T1000 (cell line): ENCODE data around the gene KCTD21.
"Not testable (repeated sequence)": the region's sequence is repeated elsewhere in the genome, so short reads cannot be mapped to it uniquely, and the experiment has no call there.

Source experiments
- DNase-seq: peaks from one replicate; lab custom pipeline; 2025; ENCODE audit warnings: mixed read lengths; lab: John Stamatoyannopoulos, UW

KCTD21 gene, protein sequence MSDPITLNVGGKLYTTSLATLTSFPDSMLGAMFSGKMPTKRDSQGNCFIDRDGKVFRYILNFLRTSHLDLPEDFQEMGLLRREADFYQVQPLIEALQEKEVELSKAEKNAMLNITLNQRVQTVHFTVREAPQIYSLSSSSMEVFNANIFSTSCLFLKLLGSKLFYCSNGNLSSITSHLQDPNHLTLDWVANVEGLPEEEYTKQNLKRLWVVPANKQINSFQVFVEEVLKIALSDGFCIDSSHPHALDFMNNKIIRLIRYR

DNA sequence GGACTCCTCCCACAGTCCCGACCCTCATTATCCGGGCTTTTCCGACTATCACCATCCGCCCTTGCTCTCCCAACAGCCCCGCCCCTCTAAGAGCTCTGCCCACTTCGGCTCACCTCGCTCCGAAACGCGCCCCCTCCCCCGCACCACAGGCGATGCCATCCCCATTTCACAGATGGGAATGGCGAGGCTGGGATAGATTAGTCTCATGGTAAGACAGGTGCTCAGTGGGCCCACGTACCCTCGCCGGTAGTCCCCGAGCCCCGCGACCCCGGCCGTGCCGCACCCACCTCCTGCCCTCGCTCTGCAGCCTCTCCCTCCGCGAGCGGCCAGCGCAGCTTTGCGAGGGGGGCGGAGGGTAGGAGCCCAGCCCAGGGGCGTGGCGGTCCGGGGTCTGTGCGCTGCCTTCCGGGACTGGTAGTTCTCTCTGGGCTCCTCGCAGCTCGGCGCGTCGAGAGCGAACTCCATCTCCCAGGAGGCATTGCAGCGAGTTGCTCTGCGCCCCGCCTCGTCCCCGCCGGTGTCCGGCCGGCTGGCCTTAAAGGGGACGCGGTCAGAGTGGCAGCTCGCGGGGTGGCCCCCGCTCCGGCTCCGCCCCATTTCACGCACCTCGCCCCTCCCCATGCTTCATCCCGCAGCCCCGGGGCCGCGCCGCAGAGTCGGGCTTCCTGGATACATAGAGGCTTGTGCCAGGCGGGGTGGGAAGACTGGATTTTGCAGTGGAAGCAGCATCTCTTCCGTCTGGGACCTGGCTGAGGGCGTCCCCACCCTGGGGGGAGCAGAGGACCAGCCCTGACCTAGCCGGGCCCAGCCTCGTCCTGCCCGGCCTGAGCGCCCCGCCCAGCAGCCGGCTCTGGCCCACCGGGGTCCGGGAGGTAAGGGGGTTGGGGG is at the start of gene KCTD21, which contains the start of gene USP35:
Gene KCTD21, minus strand, starts transcription at position 341 of the 888 bp plus-strand sequence. CDS start 14,072 bp downstream, outside the sequence.
Gene USP35, plus strand, starts transcription at position 634 of the 888 bp plus-strand sequence. CDS start 7,327 bp downstream, outside the sequence.
- DNase-seq: peak; percentile 88

DNA sequence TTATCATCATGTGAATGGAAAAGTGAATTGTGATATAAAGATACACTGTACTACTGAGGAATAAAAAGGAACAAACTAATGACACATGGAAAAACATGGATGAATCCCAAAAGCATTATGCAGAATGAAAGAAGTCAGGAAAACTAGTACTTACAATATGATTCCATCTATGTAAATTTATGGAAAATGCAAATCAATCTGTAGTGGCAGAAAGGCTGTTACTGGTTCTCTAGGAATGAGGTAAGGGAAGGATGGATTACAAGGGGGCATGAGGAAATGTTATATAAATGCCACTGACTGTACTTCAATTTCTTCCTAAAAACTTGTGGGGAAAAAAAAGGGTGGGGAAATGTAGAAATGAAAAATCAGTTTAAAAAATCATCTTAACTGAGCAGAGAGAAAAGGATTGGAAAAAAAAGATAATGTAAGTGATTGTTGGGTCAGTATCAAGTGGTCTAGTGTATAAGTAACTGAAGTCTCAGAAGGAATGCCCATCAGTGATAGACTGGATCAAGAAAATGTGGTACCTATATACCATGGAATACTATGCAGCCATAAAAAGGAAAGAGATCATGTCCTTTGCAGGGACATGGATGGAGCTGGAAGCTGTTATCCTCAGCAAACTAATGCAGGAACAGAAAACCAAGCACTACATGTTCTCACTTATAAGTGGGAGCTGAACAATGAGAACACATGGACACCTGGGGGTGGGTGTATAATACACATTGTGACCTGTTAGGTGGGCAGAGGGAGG is 49.0 kb upstream of the KCTD21 start:
- no peak for DNase-seq

DNA sequence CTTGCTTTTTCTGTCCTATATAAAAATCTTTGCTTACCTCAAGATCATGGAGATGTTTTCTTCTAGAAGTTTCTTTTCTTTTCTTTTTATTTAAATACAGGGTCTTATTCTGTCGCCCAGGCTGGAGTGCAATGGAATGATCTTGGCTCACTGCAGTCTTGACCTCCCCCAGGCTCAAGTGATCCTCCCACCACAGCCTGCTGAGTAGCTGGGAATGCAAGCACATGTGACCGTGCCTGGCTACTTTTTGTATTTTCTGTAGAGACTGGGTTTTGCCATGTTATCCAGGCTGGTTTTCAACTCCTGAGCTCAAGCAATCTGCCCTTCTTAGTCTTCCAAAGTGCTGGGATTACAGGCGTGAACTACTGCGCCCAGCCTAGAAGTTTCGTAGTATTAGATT is 45.6 kb upstream of the KCTD21 start:
- DNase-seq: no peak

DNA sequence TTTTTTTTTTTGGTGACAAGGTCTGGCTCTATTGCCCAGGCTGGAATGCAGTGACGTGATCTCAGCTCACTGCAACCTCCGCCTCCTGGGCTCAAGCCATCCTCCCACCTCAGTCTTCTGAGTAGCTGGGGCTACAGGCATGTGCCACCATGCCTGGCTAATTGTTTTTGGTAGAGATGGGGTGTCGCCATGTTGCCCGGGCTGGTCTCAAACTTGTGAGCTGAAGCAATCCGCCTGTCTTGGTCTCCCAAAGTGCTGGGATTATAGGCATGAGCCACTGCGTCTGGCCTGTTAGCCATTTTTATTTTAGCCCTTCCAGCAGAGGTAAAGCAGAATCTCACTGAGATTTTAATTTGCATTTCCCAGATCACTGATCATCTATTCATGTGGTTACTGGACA is 44.6 kb upstream of the KCTD21 start:
- not testable (repeated sequence) for DNase-seq

DNA sequence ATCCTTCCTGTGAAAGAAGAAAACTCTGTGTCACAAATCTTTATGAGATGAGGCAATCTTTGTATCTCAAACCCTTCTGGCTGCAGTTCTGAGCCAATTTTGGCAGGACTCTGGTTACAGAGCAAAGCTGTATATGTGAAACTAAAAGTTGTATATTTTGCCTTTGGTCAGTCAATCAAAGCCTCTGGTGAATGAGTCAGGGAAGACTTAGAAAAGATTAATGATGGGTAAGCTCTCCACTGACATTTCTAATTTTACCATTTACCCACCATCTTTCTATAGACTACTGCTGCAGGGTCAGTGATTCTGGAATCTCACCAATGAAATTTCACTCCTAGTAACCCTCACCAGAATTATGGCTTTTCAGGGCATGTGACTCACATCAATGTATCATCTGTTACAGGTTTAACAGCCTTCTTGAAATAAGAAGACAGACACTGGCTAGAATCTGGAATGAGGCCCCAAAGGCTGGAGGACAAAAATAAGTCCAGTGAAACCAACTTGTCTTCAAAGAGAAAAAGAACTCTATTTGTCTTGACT is 43.6 kb upstream of the KCTD21 start:
- no peak for DNase-seq

DNA sequence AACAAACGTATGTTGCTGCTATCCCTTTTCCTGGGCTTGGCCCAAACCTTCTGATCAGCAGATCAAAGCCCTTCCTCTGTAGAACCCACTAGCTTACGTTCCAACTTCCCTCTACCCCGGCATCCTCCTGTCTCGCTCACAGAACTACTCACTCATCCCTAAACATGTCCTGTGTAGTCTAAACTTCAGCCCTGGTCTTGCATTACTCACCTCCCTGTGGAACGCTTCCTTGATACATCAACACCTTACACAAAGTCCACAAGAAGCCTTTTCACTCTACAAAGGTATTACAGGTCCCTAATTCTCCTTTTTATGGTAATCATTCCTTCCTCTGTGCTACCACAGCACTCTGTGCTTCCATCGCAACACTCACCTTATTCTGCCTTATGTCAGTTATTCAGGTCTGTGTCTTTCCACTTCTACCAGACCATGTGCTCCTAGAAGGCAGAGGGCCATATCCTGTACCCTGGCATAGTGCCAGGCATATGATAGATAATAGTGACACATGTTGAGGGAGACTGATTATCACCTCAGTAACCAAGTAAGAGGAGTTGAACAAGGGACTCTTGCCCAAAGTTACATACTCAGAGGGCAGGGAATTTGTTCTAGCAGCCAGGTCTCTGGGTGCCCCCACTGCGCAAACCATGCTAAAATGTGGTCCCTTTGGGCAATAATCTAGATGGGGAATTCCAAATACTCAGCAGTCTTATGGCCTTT is 41.9 kb upstream of the KCTD21 start:
- DNase-seq: no peak

DNA sequence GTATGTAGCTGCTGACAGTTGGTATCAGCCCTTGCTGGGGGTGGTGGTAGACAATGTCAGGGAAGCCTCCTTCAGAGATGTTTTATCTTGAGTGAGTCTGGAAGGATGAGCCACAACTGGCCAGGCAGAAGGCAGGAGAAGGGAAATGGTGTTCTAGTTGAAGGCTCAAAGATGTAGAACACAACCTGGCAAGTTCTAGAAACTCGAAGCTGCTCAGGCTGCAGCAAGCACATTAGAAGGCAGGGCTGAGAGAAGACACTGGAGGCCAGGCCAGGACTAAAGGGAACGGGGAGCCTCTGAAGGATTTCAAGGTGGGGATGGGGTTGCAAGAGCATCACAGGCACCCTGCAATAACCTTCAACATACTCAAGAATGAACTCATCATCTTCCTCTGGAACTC is 40.7 kb upstream of the KCTD21 start:
- no peak for DNase-seq

DNA sequence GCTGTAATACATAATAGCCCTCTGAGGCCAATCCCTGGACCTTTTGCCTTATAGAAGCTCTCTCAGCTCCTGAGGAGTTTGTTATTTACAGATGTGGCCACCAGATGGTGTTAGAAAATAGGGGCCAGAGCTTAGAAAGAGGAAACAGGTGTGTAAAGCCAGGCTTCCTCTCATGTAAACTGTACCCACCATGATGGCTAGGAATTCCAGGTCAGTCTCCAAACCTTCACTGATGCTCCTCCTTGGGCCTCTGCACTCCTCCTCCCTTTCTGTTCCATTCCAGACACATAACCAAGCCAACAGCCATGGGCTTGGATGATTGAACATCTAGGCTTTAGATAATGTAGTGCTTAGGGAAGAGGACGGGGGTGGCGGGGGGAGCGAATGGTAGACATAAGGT is 40.0 kb upstream of the KCTD21 start:
- no peak for DNase-seq

DNA sequence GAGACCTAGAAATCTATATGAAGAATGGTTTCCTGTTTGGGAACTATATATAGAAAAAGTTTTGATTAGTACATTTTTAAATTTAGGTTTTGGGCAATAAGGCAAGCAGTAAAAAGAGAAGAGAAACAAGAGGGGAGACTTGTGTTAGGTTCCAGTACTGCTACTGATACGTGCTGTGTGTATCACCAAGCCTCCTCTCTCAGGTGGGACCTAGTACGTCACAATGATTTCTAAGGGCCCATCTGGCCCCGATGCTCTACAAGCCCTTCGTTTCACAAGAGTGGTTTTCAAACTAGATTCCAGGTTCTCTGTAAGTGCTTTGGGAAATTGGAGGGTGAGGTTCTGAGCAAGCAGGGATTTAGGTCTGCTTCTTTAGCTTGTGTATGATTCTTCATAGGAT is 39.5 kb upstream of the KCTD21 start:
- DNase-seq: no peak

DNA sequence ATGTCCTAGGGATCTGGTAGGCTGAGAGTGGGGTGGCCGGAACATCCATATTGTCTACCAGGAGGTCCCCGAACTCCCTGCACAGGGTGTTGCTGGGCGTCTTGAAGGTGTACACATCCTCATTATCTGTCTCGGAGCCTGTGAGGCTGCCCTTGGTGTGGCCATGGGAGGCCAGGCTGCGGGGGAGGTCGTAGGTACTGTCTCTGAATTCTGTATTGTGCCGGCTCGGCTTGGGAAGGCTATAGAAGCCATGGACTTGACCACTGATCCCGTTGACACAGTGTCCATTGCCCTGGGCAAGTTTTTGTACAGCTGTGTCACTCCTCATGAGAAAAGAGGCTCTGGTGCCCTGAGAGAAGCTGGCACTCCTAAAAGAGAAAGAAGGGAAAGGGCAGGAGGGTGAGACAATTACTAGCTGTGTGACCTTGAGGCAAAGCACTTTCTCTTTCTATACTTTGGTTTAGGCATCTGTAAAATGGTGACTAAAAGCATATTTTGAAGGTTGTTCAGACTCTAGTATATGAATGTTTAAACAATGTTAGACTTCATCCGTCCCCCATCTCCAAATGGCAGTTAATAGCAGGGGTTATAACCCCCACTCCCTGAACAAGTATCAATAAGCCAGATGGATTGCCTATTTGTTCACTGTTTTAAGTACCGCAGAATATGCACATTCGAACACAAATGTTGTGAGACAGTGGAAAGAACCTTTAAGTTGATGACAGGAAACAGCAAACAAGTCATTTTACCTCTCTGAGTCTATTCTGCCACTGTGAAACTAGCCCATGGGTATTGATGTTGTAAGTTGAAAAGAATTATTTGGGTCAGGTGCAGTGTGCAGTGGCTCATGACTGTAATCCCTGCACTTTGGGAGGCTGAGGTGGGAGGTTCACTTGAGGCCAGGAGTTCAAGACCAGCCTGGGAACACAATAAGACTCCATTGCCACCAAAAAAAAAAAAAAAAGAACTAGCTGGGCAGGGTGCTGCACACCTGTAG is 38.6 kb upstream of the KCTD21 start:
- DNase-seq: no peak

DNA sequence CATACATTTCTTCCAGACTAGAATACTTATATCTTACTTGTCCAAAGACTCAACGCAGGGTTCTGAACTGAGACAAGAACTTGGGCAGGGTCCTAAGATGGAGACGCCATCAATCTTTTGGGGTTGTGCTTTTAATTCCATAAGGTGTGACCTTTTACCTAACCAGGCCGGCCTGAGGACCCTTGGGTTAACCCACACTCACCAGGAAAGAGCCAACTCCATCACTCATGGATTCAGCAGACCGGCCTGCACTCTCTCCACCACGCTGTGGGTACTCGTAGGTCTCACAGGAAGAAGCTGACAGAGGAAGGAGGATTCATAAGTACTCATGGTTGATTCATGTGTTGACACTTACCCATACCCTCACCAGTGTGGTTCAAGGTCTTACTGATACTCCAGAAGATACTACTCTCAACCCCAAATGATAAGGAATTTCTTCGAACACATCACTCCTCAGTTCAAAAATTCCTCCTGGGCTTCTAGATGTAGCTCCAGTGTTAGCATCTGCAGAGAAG is 36.5 kb upstream of the KCTD21 start:
- no peak for DNase-seq

DNA sequence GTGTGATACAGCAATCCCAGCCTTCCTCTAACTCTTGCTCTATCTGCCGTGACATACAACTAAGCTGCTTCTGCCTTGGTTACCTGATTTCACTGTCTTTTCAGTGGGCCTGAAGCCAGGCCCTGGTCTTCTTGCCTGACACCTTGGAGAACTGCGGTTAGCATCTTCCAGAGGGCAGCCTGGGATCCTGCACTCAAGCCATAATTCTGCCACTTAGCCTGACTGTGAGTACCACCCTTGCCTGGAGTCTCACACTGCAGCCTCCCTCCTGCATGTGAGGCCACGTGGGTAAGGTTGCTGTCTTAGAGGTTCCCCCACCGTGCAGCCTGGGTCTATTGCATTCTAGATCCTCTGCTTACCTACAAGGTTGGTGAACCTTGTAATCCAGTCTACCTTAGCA is 36.1 kb upstream of the KCTD21 start:
- DNase-seq: no peak

DNA sequence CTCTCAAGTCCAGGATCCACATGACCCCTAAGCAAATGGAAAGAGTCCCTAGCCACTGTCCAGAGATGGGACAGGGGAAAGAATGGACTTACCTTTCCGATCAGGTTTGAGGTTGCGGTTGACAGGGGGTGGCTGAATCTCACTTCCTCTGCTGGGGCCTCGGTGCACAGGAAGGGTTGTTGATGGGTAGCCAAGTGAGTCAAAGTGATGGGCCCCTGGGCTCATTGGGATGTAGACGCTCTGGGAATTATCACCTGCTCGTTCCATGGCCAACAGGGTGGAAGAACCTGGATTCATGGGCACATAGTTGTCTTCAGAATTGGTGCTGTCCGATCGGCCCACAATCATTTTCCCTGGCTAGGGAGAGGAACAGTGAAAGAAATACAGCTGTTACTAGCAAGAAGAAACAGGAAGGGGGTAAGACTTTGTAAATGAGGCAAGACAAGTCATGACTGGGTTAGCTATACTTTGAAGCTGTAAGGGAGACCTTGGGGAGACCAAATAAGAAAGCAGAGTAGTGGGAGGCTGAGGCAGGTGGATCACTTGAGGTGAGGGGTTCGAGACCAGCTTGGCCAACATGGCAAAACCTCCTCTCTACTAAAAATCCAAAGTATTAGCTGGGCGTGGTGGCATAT is 35.0 kb upstream of the KCTD21 start:
- DNase-seq: no peak

DNA sequence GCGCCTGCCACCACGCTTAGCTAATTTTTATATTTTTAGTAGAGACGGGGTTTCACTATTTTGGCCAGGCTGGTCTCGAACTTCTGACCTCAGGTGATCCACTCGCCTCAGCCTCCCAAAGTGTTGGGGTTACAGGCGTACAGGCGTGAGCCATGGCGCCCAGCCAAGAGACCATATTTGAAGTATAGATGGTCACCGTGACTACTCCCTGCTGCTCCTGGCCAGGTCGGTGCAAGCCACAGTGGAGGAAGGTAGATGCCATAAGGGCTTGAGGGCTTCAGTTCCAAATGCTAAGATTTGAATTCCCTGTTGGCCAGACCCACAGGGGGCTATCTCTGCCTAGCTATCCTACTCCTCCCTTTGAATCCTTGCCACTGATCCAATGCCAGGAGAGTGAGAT is 34.3 kb upstream of the KCTD21 start:
- not testable (repeated sequence) for DNase-seq

DNA sequence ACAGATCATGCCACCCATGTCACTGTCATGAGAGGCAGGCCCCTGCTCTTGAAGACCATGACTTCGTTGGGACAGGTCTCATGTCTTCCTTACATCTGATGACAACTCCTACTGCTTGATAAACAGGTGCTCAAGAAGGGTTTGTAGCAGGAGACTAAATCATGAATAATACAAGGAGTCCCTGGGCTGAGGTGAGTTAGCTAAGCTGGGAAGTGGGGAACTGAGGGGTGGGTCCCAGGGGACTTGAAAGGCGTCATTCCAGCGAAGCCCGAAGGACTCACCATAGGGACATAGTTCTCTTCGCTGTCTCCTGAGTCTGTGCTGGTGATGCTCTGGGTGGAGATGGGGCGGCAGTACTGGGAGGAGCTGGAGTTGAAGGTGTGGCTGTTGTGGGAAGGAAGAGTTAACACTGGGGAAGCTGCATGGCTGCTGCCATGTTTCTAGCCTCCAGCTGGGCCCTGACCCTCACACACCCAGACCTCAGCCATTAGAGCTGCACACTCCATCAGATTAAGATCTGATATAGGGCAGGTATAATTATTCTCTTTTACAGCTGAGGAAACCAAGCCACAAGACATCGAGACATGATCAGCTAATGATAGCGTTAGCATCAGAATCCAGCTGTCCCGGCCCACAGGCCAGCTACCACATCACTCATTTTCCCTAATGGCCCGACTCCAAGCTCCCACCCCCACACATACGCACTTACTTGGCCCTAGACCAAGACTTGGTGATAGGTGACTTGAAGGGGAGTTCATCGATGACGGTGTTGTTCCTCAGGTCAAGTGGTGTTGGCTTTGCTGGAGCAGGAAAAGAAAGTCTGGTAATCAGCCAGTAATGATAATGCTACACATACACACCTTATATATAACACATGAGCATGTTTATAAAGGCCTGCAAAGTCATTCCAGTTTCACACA is 33.2 kb upstream of the KCTD21 start:
- no peak for DNase-seq

DNA sequence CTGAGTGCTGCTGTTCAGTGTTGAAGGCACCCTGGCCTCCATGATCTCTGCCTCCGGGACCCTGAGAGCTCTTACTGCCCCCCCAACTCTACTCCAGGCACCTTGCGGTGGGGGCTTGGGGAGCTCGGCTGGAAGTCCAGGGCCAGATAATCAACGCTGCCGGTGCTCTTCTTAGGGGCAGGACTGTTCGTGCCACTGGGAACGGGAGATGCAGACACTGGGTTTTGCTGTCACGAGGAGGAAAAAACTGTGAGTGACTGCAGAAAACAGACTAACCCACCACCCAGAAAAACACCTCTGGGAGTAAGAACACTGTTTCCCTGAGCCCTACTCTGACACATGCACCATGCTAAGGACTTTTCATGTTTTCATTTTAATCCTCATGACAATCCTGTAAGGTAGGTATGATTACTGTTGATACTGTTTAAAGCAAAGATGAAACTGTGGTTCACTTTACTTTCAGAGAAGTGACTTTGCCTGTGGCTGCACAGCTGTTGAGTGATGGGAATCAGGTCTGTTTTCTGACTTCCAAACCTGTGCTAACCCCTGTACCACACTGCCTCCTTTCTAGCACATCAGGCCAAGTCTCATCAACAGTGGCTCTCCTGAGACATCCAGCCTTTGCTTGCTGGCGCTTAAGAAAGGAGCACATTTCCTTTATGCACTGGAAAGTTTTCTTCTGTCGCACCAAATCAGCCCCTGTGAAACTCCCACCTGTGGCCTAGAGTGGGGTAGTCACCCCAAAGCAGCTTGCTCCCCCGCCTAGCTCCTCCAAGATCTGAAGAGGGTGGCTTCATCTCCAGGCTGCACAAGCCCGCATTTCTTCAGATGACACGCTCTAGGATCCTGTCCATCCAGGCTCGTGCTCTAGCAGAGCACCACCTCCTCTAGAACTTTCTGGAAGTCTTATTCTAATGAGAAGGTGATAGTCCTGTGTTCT is 32.1 kb upstream of the KCTD21 start:
- DNase-seq: no peak

DNA sequence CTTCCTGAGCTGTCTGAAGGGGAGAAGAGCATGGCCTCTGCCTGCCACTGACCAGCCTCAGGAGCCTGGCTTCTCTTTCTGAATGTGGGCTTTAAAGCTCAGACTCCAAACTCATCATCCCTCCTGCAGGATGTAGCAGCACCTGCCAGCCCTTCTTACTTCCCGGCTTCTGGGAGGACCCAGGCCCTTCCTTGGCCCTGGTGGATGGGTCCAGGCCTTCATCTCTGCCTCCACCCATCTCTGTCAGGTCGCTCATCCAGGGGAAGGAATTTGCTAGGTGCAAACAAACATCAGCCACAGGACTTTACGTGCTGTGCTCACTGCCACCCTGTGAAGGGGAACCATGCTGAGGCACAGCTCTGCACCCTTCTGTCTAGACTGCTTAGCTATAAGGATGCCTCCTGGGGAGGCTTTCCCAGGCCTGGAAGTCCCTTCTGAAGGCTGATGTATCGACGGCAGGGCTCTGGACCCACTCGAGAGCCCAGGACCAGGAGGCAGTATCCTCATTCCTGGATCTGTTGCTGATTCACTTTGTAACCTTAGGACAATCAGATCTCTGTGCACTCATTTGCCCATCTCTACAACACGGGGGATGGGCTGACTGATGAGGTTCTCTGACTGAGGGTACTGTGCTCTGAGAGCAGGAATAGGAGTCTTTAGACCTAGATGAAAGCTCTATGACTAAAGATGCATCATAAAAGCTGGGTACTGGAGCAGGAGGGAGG is 31.2 kb upstream of the KCTD21 start:
- no peak for DNase-seq
